ENCODE measurements around the gene TBCC.

- TF ChIP-seq ZNF274 (IDR thresholded peaks at IDR 0.05; ENCODE audit: low read depth, low read length) (no peak), YY1 (IDR thresholded peaks at IDR 0.05; ENCODE audit: insufficient read depth, insufficient read length) (no peak)
Measured at GRCh38 chr6:42709871-42710270, 36.0 kb downstream of the TBCC start.

All from NT2/D1 (cell line).